ENCODE measurements around the gene PIN1. TPM values are rescaled to one million over a fixed set of nuclear protein-coding genes. Genes with fewer than 3 reads are reported as not detected.
"Not testable (repeated sequence)": the region's sequence is repeated elsewhere in the genome, so short reads cannot be mapped to it uniquely, and the experiment has no call there.

The PIN1 gene
- polyA plus RNA-seq (2013) = 42.7 TPM

DNA sequence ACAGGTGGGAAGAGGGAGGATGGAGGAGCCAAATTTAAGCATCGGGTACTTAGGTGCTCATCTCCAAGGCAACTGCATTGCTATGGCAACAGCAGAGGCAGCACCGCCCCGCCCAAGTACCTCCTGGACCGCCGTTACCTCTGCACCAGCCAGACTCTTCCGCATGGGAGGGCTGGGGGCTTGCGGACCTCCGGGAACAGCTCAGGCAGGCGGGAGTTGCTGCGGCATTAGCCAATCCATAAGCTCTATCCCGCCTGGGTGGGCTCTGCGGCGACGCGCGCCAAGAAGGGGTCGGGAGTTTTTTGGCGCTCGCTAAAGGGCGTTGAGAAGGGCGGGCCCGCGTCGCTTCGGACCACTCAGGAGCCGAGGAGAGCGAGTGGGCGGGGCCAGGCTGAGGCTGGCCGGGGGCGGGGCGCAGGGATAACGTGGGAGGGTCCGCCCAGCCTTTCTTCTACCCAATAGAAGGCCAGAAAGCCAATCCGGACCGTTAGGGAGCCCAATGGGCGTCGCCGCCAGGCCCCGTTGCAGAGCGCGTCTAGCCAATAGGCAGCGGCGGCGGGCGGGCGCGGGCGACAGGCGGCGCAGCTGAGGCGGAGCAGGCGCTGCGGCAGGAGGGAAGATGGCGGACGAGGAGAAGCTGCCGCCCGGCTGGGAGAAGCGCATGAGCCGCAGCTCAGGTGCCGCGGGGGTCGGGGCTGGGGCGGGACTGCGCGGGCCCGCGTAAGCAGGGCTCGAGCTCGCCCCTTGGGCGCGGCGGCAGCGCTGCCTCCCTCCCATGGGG is at the start of gene PIN1:
PIN1 (plus strand) TSS at position 593 of the 781 bp plus-strand sequence; CDS start at position 620, 27 bp downstream.
- Histone ChIP-seq H3K36me3 (ENCODE audit: control insufficient read depth in 4 of 4, insufficient read depth in 4 of 4, low read length in 3 of 4) (peaks cover 0 to 31% (median 19%) of the 10 kb centered on the region in 4 experiments), H3K27me3 (replicated peaks in 2 of 5; ENCODE audit: control insufficient read depth in 4 of 5, insufficient read depth in 5 of 5, low read length in 4 of 5) (no peaks in the 10 kb centered on the region), H3K27ac (ENCODE audit: insufficient read depth in 1 of 2, low read depth in 1 of 2, low read length in 2 of 2, poor library complexity in 1 of 2, severe bottlenecking in 2 of 2) (peak within 1 kb of the TSS in 1 of 2 experiments; percentile 77), H3K9me3 (ENCODE audit: control extremely low read depth in 1 of 5, control insufficient read depth in 4 of 5, insufficient read depth in 2 of 5, low read depth in 1 of 5, low read length in 4 of 5) (no peaks in the 10 kb centered on the region), H3K4me3 (ENCODE audit: control insufficient read depth in 1 of 7, extremely low read depth in 1 of 7, insufficient read depth in 4 of 7, low read depth in 2 of 7, low read length in 6 of 7) (peak within 1 kb of the TSS; percentile 67 to 99 (median 80)), H3K4me1 (ENCODE audit: control extremely low read depth in 1 of 4, control insufficient read depth in 4 of 4, insufficient read depth in 4 of 4, low read length in 3 of 4) (peaks cover 5 to 14% (median 12%) of the 10 kb centered on the region in 4 experiments)
- WGBS (ENCODE audit: insufficient coverage) = under 1% methylated on average over 67 of the region's 73 CpGs
- DNase-seq = peak; percentile 98 to 99 (median 99)
- ChIA-PET CTCF (interaction anchor here (0.6 kb wide), 1 partner anchor 372 kb away, joined by 3 read pairs; no protein-coding TSS in a partner anchor), POLR2A (interaction anchor here (0.6 kb wide), 2 partner anchors 36 to 807 kb away, joined by 3 to 4 read pairs; no protein-coding TSS in a partner anchor)

DNA sequence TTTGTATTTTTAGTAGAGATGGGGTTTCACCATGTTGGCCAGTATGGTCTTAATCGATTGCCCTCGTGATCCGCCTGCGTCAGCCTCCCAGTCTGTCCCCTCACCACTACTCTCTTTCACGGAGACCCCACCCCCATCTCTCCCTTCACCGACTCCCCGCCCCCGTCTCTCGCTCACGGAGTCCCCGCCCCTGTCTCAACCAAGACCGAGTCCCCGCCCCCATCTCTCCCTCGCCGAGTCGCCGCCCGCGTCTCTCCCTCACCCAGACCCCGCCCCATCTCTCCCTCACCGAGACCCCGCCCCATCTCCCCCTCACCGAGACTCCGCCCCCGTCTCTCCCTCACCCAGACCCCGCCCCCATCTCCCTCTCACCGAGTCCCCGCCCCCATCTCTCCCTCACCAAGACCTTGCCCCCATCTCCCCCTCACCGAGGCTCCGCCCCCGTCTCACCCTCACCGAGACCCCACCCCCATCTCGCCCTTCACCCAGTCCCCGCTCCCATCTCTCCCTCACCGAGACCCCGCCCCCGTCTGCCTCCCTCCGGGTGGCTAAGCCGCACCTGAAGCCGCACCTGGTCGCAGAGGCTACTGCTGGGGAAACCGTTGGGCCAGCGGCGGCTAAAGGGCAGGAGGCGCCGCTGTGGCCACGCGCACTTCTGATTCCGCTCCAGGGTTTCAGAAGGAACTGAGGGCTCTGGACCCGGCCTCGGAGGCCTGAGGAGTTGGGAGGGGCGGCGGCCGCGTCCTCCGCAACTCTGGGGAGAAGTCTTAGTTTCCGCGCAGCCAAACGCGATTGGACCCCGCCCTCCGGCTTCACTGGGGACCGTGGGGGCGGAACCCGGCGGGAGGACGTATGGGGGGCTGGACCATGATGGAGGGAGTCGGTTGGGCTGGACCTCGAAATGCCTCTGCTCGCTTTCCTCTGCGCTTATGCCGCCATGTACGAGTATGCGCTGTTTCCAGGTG is 49.5 kb upstream of the PIN1 start:
- ChIA-PET CTCF (no interaction called here), POLR2A (no interaction called here)
- DNase-seq = peak; percentile 98 to 99 (median 99)
- 0% methylated on average over 37 of the region's 74 CpGs for WGBS (ENCODE audit: insufficient coverage)
- H3K4me1 ChIP-seq (ENCODE audit: control extremely low read depth in 1 of 4, control insufficient read depth in 4 of 4, insufficient read depth in 4 of 4, low read length in 3 of 4) = peaks cover 0 to 21% (median 11%) of the 10 kb centered on the region in 4 experiments
- peaks cover 0 to 3% (median 0%) of the 10 kb centered on the region in 4 experiments for H3K36me3 ChIP-seq (ENCODE audit: control insufficient read depth in 4 of 4, insufficient read depth in 4 of 4, low read length in 3 of 4)
- H3K9me3 ChIP-seq (ENCODE audit: control extremely low read depth in 1 of 5, control insufficient read depth in 4 of 5, insufficient read depth in 2 of 5, low read depth in 1 of 5, low read length in 4 of 5) = no peaks in the 10 kb centered on the region
- H3K4me3 ChIP-seq (ENCODE audit: control insufficient read depth in 1 of 7, extremely low read depth in 1 of 7, insufficient read depth in 4 of 7, low read depth in 2 of 7, low read length in 6 of 7) = peak overlapping the region; percentile 51 to 93 (median 81)
- H3K27ac ChIP-seq (ENCODE audit: insufficient read depth in 1 of 2, low read depth in 1 of 2, low read length in 2 of 2, poor library complexity in 1 of 2, severe bottlenecking in 2 of 2) = peak overlapping the region; percentile 66 to 85
- no peaks in the 10 kb centered on the region for H3K27me3 ChIP-seq (replicated peaks in 2 of 5; ENCODE audit: control insufficient read depth in 4 of 5, insufficient read depth in 5 of 5, low read length in 4 of 5)

DNA sequence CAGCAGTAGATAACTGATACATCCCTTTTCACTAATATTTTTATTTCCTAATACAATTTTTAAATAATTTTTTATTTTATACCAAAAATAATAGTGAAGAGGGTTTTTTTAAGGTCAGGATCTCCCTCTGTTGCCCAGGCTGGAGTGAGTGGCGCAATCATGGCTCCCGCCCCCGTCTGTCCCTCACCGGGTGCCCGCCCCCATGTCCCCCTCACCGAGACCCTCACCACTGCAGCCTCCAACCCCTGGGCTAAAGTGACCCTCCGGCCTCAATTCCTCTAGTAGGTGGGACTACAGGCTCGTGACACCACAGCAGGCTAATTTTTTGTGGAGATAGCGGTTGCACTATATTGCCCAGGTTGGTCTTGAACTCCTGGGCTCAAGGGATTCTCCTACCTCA is 48.8 kb upstream of the PIN1 start:
- Histone ChIP-seq H3K4me1 (ENCODE audit: control extremely low read depth in 1 of 4, control insufficient read depth in 4 of 4, insufficient read depth in 4 of 4, low read length in 3 of 4) (peaks cover 0 to 21% (median 14%) of the 10 kb centered on the region in 4 experiments), H3K27me3 (replicated peaks in 2 of 5; ENCODE audit: control insufficient read depth in 4 of 5, insufficient read depth in 5 of 5, low read length in 4 of 5) (no peaks in the 10 kb centered on the region), H3K36me3 (ENCODE audit: control insufficient read depth in 4 of 4, insufficient read depth in 4 of 4, low read length in 3 of 4) (no peaks in the 10 kb centered on the region), H3K4me3 (ENCODE audit: control insufficient read depth in 1 of 7, extremely low read depth in 1 of 7, insufficient read depth in 4 of 7, low read depth in 2 of 7, low read length in 6 of 7) (peak overlapping the region in 6 of 7 experiments; percentile 69 to 93 (median 83)), H3K27ac (ENCODE audit: insufficient read depth in 1 of 2, low read depth in 1 of 2, low read length in 2 of 2, poor library complexity in 1 of 2, severe bottlenecking in 2 of 2) (peak overlapping the region; percentile 66 to 85), H3K9me3 (ENCODE audit: control extremely low read depth in 1 of 5, control insufficient read depth in 4 of 5, insufficient read depth in 2 of 5, low read depth in 1 of 5, low read length in 4 of 5) (no peaks in the 10 kb centered on the region)
- POLR2A ChIA-PET = no interaction called here
- 48% methylated on average over 7 of the region's 9 CpGs for WGBS (ENCODE audit: insufficient coverage)
- CTCF ChIA-PET = no interaction called here
- no peak for DNase-seq

DNA sequence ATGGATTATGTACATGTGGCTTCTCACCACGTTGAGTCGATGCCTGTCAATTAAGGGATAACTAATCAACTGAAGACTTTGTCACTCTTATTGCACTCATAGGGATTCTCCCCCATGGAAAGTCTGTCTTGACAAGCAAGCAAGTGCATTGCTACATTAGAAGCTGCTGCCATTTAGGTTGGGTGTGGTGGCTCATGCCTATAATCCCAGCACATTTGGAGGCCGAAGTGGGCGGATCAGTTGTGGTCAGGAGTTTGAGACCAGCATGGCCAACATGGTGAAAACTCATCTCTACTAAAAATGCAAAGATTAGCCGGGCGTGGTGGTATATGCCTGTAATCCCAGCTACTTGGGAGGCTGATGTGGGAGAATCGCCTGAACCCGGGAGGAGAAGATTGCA is 48.3 kb upstream of the PIN1 start:
- Histone ChIP-seq H3K36me3 (ENCODE audit: control insufficient read depth in 4 of 4, insufficient read depth in 4 of 4, low read length in 3 of 4) (no peaks in the 10 kb centered on the region), H3K27ac (ENCODE audit: insufficient read depth in 1 of 2, low read depth in 1 of 2, low read length in 2 of 2, poor library complexity in 1 of 2, severe bottlenecking in 2 of 2) (peak overlapping the region in 1 of 2 experiments; percentile 1), H3K9me3 (ENCODE audit: control extremely low read depth in 1 of 5, control insufficient read depth in 4 of 5, insufficient read depth in 2 of 5, low read depth in 1 of 5, low read length in 4 of 5) (no peaks in the 10 kb centered on the region), H3K4me1 (ENCODE audit: control extremely low read depth in 1 of 4, control insufficient read depth in 4 of 4, insufficient read depth in 4 of 4, low read length in 3 of 4) (peaks cover 0 to 21% (median 14%) of the 10 kb centered on the region in 4 experiments), H3K4me3 (ENCODE audit: control insufficient read depth in 1 of 7, extremely low read depth in 1 of 7, insufficient read depth in 4 of 7, low read depth in 2 of 7, low read length in 6 of 7) (peak overlapping the region in 4 of 7 experiments; percentile 78 to 93 (median 86)), H3K27me3 (replicated peaks in 2 of 5; ENCODE audit: control insufficient read depth in 4 of 5, insufficient read depth in 5 of 5, low read length in 4 of 5) (no peaks in the 10 kb centered on the region)
- no peak for DNase-seq
- POLR2A ChIA-PET = no interaction called here
- 96% methylated on average over 8 of the region's 8 CpGs for WGBS (ENCODE audit: insufficient coverage)
- CTCF ChIA-PET = no interaction called here

DNA sequence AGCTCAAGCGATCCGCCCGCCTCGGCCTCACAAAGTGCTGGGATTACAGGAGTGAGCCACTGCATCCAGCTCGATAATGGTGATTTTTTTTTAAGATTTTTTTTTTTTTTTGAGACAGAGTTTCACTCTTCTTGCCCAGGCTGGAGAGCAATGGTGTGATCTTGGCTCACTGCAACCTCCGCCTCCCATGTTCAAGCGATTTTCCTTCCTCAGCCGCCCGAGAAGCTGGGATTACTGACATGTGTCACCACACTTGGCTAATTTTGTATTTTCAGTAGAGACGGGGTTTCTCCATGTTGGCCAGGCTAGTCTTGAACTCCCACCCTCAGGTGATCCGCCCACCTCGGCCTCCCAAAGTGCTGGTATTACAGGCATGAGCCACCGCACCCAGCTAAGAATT is 46.5 kb upstream of the PIN1 start:
- H3K27ac ChIP-seq (ENCODE audit: insufficient read depth in 1 of 2, low read depth in 1 of 2, low read length in 2 of 2, poor library complexity in 1 of 2, severe bottlenecking in 2 of 2); H3K27me3 ChIP-seq (replicated peaks in 2 of 5; ENCODE audit: control insufficient read depth in 4 of 5, insufficient read depth in 5 of 5, low read length in 4 of 5); H3K36me3 ChIP-seq (ENCODE audit: control insufficient read depth in 4 of 4, insufficient read depth in 4 of 4, low read length in 3 of 4); H3K4me3 ChIP-seq (ENCODE audit: control insufficient read depth in 1 of 7, extremely low read depth in 1 of 7, insufficient read depth in 4 of 7, low read depth in 2 of 7, low read length in 6 of 7); DNase-seq; POLR2A ChIA-PET; H3K9me3 ChIP-seq (ENCODE audit: control extremely low read depth in 1 of 5, control insufficient read depth in 4 of 5, insufficient read depth in 2 of 5, low read depth in 1 of 5, low read length in 4 of 5): not testable (repeated sequence)
- peaks cover 0 to 28% (median 19%) of the 10 kb centered on the region in 4 experiments for H3K4me1 ChIP-seq (ENCODE audit: control extremely low read depth in 1 of 4, control insufficient read depth in 4 of 4, insufficient read depth in 4 of 4, low read length in 3 of 4)
- CTCF ChIA-PET = interaction anchor here (0.6 to 0.9 kb wide), 4 partner anchors 8 to 644 kb away, joined by 3 read pairs; no protein-coding TSS in a partner anchor
- WGBS (ENCODE audit: insufficient coverage) = 97% methylated on average over 13 of the region's 13 CpGs

DNA sequence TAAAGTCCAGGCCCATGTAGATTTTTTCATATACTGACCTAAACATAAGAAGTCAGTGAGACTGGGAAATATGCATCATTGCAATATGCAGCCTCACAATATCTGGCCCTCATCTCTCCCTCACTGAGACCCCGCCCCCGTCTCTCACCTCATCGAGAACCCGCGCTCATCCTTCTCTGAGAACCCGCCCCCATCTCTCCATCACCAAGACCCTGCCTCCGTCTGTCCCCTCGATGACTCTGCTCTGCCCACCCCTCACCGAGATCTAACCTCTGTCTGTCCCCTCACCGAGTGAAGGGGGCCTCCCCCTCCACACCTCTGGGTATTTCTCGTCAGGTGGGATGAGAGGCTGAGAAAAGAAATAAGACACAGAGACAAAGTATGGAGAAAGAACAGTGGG is 46.1 kb upstream of the PIN1 start:
- 96% methylated on average over 4 of the region's 11 CpGs for WGBS (ENCODE audit: insufficient coverage)
- Histone ChIP-seq H3K36me3 (ENCODE audit: control insufficient read depth in 4 of 4, insufficient read depth in 4 of 4, low read length in 3 of 4) (no peaks in the 10 kb centered on the region), H3K27me3 (replicated peaks in 2 of 5; ENCODE audit: control insufficient read depth in 4 of 5, insufficient read depth in 5 of 5, low read length in 4 of 5) (no peaks in the 10 kb centered on the region), H3K4me1 (ENCODE audit: control extremely low read depth in 1 of 4, control insufficient read depth in 4 of 4, insufficient read depth in 4 of 4, low read length in 3 of 4) (peaks cover 0 to 28% (median 18%) of the 10 kb centered on the region in 4 experiments), H3K4me3 (ENCODE audit: control insufficient read depth in 1 of 7, extremely low read depth in 1 of 7, insufficient read depth in 4 of 7, low read depth in 2 of 7, low read length in 6 of 7) (no peak overlapping the region), H3K9me3 (ENCODE audit: control extremely low read depth in 1 of 5, control insufficient read depth in 4 of 5, insufficient read depth in 2 of 5, low read depth in 1 of 5, low read length in 4 of 5) (no peaks in the 10 kb centered on the region), H3K27ac (ENCODE audit: insufficient read depth in 1 of 2, low read depth in 1 of 2, low read length in 2 of 2, poor library complexity in 1 of 2, severe bottlenecking in 2 of 2) (no peak overlapping the region)
- no peak for DNase-seq
- POLR2A ChIA-PET = no interaction called here
- CTCF ChIA-PET = interaction anchor here (0.9 kb wide), 1 partner anchor 8 kb away, joined by 3 read pairs; no protein-coding TSS in a partner anchor

All from common myeloid progenitor, CD34-positive (primary cell).